GM18520 (cell line): ENCODE results near the gene VAT1L.

ENCODE experiments used
- ATAC-seq: cut with Tn5 transposase; IDR thresholded peaks from one replicate; pipeline ENCODE4 v1.9.1; 2021; ENCODE audit not compliant: unreplicated experiment

Gene VAT1L, protein sequence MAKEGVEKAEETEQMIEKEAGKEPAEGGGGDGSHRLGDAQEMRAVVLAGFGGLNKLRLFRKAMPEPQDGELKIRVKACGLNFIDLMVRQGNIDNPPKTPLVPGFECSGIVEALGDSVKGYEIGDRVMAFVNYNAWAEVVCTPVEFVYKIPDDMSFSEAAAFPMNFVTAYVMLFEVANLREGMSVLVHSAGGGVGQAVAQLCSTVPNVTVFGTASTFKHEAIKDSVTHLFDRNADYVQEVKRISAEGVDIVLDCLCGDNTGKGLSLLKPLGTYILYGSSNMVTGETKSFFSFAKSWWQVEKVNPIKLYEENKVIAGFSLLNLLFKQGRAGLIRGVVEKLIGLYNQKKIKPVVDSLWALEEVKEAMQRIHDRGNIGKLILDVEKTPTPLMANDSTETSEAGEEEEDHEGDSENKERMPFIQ

DNA sequence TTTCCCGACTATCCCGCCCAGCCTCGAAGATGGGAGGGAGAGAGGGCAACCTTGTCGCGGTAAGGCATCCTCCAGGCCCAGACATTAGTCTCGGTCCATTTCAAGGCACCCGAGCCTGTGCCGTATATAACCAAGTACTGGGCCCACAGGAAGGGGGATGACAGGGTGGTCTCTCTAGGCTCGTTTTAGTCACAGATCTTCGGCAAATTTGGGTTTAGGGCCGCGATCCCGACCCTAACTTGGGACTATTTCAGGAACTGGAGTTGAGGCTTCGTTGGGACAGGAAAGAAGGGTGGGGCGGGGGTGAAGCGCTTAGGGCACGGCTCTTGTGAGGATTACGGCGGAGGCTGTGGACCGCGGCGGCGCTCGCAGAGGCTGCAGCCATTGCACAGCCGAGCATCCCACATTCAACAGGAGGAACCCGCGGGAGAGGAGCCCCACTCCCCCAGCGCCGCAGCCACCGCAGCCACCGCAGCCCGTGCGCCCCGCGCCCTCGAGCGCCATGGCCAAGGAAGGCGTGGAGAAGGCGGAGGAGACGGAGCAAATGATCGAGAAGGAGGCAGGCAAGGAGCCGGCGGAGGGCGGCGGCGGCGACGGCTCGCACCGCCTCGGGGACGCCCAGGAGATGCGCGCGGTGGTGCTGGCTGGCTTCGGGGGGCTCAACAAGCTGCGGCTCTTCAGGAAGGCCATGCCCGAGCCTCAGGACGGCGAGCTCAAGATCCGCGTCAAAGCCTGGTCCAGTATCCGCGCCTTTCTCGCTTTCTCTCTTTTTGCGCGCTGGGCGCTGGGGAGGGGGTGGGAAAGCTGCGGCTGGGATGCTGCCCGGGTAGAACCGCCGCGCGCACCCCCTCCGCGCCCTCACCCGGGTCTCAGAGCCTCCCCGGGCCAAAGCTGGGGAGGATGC is at the start of gene VAT1L:
VAT1L (plus strand) TSS at position 384 of the 904 bp plus-strand sequence; CDS start at position 503, 119 bp downstream.
- no peak for ATAC-seq

DNA sequence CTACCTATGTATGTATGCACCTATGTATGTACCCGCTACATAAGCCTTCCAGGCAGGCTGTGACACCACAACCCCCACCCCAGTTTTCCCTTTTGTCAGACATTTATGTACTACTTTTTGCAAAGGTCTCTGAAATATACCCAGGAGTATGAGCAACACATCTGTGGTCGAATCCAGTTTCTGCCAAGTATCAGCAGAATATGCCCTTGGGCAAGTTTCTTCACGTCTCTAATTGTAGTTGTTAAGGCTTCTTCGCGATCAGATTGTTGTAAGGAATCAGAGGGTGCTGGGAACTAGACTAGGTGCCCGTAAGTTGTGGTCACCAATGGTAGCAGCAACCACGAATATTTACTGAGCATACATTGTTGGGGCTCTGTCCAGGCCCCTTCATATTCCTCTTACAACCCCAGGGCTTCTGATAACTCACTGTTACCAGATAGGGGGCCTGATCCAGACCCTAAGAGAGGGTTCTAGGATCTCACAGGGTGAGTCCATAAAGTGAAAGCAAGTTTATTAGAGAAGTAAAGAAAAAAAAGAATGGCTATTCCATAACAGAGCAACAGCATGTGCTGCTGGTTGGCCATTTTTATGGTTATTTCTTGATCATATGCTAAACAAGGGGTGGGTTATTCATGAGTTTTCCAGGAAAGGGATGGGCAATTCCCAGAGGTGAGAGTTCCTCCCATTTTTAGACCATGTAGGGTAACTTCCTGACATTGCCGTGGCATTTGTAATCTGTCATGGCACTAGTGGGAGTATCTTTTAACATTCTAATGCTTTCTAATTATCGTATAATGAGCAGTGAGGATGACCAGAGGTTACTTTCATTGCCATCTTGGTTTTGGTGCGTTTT is 49.4 kb upstream of the VAT1L start:
- no peak for ATAC-seq

DNA sequence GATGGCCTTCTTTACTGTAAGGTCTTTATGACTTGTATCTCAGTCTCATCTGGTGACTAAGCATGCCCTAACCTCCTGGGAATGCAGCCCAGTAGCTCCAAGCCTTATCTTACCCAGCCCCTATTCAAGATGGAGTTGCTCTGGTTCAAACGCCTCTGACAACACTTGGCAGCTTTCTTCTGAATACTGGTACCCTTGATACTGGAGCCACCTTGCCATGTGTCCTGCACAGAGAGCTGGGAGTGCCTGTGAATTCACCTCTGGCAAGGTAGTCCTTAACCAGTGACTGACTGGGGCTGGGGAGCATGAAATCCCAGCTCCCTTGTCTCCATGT is 48.8 kb upstream of the VAT1L start:
- ATAC-seq: no peak

DNA sequence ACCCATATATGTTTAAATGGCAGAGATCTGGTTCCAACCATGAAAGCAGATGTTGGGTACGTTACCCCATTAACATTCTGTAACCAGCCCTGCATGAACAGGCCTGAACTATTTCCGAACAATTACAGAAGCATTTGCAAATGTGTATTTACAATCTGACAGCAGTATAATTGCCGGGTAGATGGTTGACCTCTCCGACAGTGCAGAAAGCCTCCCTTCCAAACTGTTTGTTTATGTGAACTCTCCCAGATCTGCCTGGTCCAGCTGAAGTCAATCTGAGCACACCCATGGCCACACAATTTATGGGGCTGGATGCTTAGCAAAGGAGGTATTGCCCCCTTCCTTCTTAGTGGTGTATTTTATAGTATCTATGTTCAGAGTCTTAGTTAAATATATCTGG is 44.2 kb upstream of the VAT1L start:
- no peak for ATAC-seq

DNA sequence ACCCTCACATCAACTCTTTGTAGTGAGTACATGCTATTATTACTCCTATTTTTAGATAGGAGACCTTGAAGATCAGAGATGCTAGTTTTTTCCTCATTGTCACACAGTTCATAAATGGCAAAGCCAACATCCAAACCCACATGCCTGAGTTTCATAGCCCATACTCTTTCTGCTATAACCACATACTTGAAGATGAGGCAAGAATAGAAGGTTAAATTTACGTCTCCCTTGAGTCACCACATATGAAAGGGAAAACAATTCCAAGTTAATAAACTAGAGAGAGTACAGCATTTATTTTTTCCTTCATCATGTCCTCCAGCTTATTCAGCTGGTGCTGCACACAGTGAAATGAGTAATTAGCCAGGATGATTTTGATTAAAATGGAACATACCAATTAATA is 42.4 kb upstream of the VAT1L start:
- no peak for ATAC-seq

DNA sequence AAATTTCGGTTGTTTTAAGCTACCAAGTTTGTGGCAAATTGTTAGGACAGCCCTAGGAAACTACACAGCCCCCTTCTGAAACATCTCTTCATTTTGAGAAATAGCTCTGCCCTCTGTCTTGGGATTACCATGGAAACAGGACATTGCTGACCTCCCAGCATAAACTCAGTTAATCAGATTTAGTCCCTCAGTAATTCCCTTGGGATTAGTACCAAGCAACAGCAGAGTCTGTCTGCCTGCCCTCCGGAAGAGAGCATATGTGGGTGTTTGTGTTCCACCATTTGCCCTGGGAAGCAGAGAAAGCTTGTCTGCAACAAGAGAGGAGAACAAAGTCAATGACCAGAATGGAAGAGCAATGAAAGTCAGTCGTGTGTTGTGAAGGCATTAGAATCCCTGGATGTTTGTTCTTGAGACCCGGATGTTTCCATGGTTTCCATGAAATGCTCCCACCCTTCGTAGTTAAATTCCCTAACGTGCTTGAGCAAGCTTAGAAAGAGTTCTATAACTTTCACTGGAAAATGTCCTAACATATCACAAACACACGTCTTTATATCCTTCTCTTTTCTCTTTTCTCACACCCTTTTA is 39.9 kb upstream of the VAT1L start:
- ATAC-seq: no peak

DNA sequence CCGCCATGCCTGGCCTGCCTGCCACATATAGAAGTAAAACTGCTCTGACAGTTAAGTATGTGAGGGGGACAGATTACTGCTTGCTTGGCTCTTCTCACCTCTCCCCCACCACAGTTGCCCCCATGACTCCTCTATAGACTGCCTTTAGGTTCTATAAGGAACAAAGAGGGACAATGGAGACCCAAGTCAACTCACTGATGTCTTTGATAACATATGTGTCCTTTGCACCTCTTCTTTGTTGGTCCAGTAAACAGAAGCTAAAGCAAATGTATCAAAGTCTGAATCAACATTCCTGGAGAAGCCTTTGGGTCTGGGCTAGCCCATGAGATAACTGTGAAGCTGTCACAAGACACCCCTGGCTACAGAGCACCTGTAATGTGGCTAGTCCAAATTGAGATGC is 38.9 kb upstream of the VAT1L start:
- no peak for ATAC-seq

DNA sequence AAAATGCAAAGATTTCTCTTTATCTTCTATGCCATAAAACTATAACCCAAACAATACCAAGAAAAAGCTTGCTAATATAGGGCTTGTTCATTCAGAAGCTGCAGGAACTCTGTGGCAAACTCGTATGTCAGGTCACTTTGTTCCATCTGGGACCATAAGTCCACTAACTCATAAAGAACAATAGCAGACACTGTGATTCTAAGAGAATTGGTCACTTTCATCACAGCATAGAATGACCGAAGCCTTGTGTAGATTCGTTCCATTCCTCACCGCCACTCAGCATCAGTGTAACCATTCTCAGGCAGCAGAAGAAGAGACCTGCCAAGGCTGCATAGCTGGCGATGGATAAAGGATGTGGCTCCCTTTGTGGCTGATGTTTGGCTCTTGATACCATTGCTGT is 30.3 kb upstream of the VAT1L start:
- no peak for ATAC-seq

DNA sequence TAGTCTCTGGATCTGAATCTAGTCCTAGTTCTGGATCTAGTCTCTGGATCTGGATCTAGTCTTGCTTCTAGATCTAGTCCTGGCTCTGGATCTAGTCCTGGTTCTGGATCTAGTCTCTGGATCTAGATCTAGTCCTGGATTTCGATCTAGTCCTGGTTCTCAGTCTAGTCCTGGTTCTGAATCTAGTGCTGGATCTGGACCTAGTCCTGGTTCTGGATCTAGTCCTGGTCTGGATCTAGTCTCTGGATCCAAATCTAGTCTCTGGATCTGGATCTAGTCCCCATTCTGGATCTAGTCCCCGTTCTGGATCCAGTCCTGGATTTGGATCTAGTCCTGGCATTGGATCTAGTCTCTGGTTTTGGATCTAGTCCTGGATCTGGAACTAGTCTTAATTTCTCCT is 29.9 kb upstream of the VAT1L start:
- no peak for ATAC-seq

DNA sequence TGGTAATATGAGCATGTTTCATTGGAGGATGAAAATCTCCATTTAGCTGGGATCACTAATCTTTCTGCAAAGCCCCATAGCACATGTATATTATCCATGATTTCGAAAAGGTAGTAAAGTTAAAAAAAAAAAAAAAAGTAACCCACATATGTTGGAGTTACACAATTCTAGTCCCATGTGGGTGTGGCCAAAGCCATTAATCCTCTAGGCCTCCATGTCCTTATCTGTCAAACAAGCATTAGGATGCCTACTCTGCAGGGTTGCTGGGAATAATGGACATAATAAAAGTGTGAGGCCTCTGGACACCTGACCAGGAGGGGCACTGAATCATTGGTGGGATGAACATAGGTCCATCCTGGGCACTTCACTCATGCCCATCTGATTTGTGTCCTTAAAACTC is 29.2 kb upstream of the VAT1L start:
- ATAC-seq: no peak

DNA sequence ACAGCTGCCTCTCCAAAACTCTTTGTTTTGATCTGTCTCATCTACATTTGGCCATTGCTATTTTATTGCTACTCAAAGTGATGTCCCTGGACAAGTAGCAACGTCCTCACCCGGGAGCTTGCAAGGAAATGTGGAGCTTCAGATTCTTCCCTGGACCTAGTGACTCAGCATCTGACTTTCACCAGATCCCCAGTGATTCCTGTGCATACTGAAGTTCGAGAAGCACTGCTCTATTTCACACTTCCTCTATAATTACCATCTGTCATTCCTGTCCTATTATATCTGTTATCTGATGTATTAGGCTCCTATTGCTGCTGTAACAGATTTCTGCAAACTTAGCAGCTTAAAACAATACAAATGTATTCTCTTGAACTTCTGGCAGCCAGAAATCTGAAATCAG is 28.5 kb upstream of the VAT1L start:
- ATAC-seq: no peak

DNA sequence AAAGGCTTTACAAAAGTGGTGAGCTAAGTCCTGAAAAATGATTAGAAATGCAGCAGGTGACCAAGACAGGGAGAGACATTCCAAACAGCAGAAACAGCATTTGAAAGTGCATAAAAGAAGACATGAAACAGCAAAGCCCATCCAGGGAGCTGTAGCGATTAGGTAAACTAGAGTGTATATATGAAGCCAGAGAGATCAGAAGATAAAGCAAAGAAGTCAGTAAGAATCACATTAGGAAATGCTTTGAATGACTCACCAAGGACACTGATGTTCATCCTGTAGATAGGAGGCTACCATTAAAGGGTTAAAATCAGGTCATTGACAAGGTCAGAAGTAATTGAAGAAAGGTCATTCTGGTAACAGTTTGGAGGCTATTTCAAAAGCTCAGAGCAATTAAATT is 27.6 kb upstream of the VAT1L start:
- no peak for ATAC-seq

DNA sequence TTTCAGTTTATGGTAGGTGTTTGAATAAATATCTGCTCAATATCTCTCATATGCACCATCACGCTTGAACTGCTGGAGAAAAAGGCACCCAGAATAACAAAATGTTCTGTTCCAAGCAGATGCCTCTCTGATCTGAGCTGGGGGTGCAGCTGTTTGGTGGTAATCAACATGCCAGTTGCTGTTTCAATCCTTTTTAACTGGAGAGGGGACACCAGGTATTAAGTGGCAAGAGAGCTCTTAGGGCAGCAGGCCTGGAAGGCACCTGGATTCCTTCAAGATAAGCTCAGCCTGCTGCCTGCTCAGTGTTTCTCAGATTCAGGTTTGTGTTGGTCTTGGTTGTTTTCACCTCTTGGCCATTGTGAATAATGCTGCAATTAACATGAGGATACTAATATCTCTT is 27.2 kb upstream of the VAT1L start:
- no peak for ATAC-seq

DNA sequence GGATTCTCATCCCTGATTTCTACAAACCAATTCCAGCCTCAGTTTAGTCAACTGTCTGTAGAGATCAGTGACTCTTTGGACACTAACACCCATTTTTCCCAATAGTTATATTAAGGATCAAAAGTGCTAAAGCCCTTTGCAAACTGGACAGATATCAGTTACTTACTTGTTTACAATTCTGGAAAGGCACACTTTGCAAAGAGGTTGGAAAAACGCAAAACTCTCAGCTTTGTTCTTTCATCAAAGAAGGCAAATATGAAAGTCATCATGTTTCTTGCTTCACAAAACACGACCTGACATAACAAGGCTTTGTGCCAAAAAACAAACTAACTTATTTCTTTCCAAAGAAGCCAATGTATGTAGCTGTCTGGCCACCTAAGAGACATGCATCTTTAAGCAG is 26.1 kb upstream of the VAT1L start:
- no peak for ATAC-seq

DNA sequence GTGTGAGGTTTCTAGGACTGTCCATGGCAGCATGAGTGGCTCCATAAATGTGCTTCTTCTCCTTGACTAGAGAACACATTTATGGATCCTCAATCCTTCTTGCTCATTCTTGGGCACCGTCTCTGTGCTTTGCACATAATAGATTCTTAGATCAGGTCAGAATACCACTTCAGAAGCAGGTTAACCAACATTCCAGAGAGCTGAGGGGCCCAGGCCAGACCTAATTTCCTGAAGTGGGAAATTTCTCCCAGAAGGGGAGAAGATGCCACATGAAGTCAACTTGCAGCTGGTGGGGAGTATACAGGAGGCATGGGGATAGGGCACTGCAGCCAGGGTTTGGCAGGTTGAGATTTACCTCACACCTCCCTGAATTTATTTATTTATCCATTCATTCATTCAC is 24.4 kb upstream of the VAT1L start:
- ATAC-seq: no peak

DNA sequence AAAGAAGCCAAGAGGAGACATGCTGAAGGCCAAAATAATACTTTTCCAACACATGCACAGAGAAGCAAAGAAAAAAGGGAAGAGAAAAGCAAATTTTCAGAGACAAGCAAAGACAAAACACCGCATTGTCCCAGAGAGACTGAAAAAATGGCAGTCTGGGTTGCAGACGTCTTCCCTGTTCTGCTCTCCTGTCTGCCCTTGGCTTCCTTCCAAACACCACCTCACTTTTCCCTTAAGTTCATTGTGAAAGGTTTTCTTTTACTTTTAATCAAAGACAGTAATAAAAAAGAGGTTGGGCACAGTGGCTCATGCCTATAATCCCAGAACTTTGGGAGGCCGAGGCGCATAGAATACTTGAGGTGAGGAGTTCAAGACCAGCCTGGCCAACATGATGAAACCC is 21.2 kb upstream of the VAT1L start:
- no peak for ATAC-seq

DNA sequence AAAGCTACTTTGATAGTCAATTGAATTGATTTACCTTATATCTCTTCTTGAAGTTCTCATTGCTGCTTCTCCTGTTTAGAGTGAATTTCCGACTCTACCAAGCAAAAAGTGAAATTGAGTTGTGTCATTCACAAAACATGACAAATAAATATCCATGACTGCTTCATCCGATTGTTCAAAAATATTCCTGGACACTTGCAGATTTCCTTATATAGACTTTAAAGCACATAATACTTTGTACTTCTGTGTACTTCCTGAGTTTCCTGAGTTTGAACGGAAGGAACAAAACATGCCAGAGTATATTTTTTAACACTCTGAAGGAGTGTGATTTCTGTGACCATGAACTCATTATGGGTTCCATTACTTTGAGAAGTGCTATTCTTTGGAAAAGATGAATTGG is 20.5 kb upstream of the VAT1L start:
- ATAC-seq: no peak

DNA sequence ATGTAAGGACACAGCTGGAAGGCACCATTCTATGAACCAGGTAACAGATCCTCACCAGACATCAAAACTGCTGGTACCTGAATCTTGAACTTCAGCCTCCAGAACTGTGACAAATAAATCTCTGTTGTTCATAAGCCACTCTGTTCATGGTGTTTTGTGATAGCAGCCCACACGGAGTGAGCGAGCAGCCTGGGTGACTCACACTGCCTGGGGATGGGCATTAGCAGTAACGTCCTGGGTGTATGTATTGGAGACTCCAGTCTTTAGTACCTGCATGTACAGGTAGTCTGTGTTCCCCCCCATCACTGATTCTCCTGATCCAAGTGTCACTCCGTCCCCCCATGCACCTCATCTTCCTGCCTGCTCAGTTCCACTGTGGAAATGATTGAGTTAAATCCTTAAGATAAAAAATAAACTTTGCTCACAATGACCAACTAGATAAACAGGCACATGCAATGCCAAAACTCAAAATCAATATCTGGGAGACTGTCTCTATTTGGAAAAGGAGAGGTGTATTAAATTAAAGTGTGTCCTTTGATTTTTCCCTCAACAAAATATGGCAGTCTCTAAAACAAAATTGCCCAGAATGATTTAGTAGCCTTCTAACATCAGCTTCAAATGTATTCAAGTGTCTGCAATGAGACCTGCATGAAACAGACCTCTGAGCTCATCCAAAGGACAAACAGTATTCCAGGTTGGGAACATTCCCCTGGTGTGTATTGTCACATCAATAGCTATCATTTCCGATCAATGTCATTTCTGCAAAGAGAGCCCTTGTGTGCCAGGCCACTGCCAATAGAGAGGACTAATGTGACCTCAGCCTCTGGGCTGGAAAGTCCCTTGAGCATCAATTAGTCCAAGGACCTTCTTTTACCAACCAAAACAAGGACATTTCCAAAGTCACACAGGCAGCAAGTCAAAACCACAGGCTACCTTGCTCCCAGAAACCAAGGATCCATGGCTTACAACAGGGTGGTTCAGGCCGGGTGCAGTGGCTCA is 12.2 kb upstream of the VAT1L start:
- no peak for ATAC-seq

DNA sequence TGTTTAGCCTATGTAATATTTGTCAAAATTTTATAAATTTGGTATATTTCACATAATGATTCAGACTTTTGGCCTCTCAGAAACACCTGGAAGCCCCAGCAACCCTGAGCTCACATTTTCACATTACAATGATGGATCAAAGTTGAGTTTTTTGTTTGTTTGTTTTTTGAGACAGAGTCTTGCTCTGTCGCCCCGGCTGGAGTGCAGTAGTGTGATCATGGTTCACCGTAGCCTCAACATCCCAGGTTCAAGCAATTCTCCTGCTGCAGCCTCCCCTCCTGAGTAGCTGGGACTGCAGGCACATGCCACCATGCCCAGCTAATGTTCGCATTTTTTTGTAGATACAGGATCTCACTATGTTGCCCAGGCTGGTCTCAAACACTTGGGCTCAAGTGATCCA is 10.6 kb upstream of the VAT1L start:
- no peak for ATAC-seq

DNA sequence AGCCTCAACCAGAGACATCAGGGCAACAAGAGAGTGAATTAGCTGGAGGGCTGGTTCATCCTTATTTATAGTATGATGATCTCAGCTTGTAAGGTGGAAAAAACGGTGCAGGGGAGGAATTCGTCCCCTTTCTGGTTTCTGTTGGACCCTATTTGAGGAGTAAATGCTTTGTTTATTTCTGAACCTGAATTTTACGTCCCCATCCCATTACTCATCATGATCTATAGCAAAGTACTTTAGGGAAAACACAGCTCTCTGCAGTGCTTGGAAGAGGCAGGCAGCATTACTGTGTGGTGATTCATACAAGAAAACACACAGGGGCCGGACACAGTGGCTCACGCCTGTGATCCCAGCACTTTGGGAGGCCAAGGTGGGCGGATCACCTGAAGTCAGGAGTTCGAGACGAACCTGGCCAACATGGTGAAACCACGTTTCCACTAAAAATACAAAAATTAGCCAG is 8.0 kb upstream of the VAT1L start:
- no peak for ATAC-seq
